ENCODE measurements around the gene WDFY1.

DNA sequence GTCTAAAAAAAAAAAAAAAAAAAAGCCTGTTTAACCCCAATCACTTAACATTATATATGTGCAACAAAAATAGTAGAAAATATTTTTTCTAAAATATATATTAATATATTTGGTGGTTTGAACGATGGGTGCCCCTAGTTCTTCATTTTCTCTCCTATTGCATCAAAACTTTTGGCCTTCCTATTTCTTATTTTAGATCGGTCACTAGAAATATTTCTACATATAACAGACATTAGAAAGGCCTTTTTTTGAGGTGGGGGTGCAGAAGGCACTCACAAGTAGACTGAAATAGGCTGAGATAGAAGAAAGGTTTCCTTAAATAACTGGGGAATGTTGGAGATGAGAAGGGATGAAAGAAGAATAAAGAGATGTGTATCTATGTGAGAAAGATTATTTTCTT lies 58.4 kb downstream of the WDFY1 start:
- no peak for TF ChIP-seq HNRNPH1 (optimal IDR thresholded peaks at IDR 0.05; ENCODE audit: low read depth, low read length)
- no peak for TF ChIP-seq ZNF263 (CRISPR knock-in tag; IDR thresholded peaks at IDR 0.05; ENCODE audit: borderline replicate concordance)
- no peak for TF ChIP-seq EP300 (IDR thresholded peaks at IDR 0.05; ENCODE audit: low read length)

All from K562 (cell line).